ENCODE measurements around the gene MREG. TPM values are rescaled to one million over a fixed set of nuclear protein-coding genes. Genes with fewer than 3 reads are reported as not detected.

The MREG gene
- total and polyA plus RNA-seq, 2 experiments from 2014 or later = 19.4 to 25.3 TPM

DNA sequence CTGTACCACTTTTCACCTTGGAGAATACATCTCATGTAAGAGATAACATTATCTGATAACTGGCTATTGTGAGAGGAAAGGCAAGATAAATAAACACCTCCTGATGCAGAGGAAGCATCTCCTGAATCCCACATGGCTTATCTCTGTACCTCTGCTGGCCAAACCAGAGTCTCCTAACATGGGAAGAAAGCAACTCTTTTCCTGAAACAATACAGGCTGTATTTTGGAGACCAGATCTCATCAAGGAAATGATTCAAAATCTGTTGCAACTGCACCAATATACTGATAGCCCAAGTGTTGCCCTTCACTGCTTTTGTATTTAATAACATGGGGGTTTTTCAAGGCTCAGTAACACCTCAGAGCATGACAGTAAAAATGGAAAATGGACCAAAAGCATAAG is 106.9 kb downstream of the MREG start (continued):
- TF ChIP-seq, protein P1, sequence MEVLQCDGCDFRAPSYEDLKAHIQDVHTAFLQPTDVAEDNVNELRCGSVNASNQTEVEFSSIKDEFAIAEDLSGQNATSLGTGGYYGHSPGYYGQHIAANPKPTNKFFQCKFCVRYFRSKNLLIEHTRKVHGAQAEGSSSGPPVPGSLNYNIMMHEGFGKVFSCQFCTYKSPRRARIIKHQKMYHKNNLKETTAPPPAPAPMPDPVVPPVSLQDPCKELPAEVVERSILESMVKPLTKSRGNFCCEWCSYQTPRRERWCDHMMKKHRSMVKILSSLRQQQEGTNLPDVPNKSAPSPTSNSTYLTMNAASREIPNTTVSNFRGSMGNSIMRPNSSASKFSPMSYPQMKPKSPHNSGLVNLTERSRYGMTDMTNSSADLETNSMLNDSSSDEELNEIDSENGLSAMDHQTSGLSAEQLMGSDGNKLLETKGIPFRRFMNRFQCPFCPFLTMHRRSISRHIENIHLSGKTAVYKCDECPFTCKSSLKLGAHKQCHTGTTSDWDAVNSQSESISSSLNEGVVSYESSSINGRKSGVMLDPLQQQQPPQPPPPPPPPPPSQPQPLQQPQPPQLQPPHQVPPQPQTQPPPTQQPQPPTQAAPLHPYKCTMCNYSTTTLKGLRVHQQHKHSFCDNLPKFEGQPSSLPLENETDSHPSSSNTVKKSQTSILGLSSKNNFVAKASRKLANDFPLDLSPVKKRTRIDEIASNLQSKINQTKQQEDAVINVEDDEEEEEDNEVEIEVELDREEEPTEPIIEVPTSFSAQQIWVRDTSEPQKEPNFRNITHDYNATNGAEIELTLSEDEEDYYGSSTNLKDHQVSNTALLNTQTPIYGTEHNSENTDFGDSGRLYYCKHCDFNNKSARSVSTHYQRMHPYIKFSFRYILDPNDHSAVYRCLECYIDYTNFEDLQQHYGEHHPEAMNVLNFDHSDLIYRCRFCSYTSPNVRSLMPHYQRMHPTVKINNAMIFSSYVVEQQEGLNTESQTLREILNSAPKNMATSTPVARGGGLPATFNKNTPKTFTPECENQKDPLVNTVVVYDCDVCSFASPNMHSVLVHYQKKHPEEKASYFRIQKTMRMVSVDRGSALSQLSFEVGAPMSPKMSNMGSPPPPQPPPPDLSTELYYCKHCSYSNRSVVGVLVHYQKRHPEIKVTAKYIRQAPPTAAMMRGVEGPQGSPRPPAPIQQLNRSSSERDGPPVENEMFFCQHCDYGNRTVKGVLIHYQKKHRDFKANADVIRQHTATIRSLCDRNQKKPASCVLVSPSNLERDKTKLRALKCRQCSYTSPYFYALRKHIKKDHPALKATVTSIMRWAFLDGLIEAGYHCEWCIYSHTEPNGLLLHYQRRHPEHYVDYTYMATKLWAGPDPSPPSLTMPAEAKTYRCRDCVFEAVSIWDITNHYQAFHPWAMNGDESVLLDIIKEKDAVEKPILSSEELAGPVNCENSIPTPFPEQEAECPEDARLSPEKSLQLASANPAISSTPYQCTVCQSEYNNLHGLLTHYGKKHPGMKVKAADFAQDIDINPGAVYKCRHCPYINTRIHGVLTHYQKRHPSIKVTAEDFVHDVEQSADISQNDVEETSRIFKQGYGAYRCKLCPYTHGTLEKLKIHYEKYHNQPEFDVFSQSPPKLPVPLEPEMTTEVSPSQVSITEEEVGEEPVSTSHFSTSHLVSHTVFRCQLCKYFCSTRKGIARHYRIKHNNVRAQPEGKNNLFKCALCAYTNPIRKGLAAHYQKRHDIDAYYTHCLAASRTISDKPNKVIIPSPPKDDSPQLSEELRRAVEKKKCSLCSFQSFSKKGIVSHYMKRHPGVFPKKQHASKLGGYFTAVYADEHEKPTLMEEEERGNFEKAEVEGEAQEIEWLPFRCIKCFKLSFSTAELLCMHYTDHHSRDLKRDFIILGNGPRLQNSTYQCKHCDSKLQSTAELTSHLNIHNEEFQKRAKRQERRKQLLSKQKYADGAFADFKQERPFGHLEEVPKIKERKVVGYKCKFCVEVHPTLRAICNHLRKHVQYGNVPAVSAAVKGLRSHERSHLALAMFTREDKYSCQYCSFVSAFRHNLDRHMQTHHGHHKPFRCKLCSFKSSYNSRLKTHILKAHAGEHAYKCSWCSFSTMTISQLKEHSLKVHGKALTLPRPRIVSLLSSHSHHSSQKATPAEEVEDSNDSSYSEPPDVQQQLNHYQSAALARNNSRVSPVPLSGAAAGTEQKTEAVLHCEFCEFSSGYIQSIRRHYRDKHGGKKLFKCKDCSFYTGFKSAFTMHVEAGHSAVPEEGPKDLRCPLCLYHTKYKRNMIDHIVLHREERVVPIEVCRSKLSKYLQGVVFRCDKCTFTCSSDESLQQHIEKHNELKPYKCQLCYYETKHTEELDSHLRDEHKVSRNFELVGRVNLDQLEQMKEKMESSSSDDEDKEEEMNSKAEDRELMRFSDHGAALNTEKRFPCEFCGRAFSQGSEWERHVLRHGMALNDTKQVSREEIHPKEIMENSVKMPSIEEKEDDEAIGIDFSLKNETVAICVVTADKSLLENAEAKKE (CRISPR knock-in tag; IDR thresholded peaks at IDR 0.05) = no peak
- TF ChIP-seq POLR2AphosphoS5 (IDR thresholded peaks at IDR 0.05; ENCODE audit: low read depth) (no peak), CTCF (conservative IDR thresholded peaks at IDR 0.05; ENCODE audit: low read depth in 2 of 2) (no peak), ETS1 (IDR thresholded peaks at IDR 0.05) (no peak), ZNF114 (CRISPR knock-in tag; IDR thresholded peaks at IDR 0.05) (no peak)

DNA sequence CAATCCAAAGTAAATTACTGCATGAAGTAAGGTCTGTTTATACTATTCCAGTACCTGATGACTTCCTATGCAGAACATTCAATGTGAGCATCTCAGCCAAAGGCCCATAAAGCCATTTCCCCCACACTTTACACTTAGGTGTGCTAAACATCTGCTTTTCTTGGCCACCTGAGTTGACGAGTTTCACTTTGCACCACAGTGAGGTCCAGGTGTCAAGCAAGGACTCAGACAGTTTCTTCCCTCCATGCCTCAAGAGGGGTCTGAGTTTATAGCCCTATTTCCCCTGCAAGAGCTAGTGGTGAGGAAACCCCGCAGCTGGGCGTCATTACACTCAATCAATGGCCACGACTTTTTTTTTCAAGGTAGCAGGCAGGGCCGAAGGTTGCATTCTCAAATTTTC is 107.7 kb downstream of the MREG start:
- no peak for ATAC-seq
- no peaks in the 10 kb centered on the region for H3F3A ChIP-seq (replicated peaks; ENCODE audit: low read depth)
- H3K27ac ChIP-seq (ENCODE audit: low read depth) = no peak overlapping the region
- H3K4me3 ChIP-seq = no peak overlapping the region
- Mint-ChIP-seq H3K4me3 (no peak overlapping the region), H3K4me1 (no peaks in the 10 kb centered on the region), H3K27me3 (ENCODE audit: insufficient read depth, low read depth, poor library complexity) (peaks cover 5% of the 10 kb centered on the region), H3K36me3 (ENCODE audit: low read depth) (no peaks in the 10 kb centered on the region; the same call in 2 of the 3 replicates), H3K27ac (no peak overlapping the region), H3K9me3 (peaks cover 2% of the 10 kb centered on the region; the same call in 1 of the 3 replicates)
- H4K20me1 ChIP-seq (replicated peaks; ENCODE audit: insufficient read depth) = no peaks in the 10 kb centered on the region
- no peak overlapping the region for H3K4me2 ChIP-seq
- DNase-seq (ENCODE audit: low spot score) = no peak
- peaks cover 18% of the 10 kb centered on the region; the same call in 1 of the 2 replicates for H3K9me2 ChIP-seq (ENCODE audit: insufficient read depth)
- H2AFZ ChIP-seq = no peak overlapping the region
- H3K79me2 ChIP-seq (replicated peaks; ENCODE audit: insufficient read depth) = no peaks in the 10 kb centered on the region
- H3K27me3 ChIP-seq (ENCODE audit: insufficient read depth) = no peaks in the 10 kb centered on the region
- no peaks in the 10 kb centered on the region for H3K36me3 ChIP-seq (ENCODE audit: insufficient read depth)
- no peaks in the 10 kb centered on the region for H3K4me1 ChIP-seq (ENCODE audit: insufficient read depth)
- no peak for TF ChIP-seq EZH2 (IDR thresholded peaks at IDR 0.05; ENCODE audit: low read depth, unreplicated experiment)
- no peak for TF ChIP-seq REST (IDR thresholded peaks at IDR 0.05; ENCODE audit: unreplicated experiment)
- no peak for TF ChIP-seq CTCF (conservative IDR thresholded peaks at IDR 0.05; ENCODE audit: low read depth in 2 of 2)
- no peak for TF ChIP-seq STAT1 (IDR thresholded peaks at IDR 0.05; ENCODE audit: unreplicated experiment)
- TF ChIP-seq ETS1 (IDR thresholded peaks at IDR 0.05) = no peak

All from GM23338 (cell line).